ENCODE data around the gene SLC8A1. TPM values are rescaled to one million over a fixed set of nuclear protein-coding genes. Genes with fewer than 3 reads are reported as not detected.

SLC8A1 gene
- total RNA-seq, 2 donors from 2014 or later = 0.66 to 7.8 TPM

DNA sequence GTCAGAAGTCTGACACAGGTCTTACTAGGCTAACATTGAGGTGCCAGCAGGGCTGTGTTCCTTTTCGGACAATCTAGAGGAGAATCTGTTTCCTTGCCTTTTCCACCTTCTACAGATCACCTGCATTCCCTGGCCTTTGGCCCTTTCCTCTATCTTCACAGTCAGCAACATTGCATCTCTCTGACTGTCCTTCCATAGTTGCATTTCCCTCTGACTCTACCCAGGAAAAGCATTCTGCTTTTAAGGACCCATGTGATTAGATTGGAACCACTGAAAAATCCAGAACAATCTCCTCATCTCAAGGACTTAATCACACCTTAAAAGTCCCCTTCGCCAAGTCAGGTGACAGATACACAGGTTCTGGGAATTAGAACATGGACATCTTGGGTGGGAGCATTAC is 181.5 kb downstream of the SLC8A1 start:
- no peak for DNase-seq
- Histone ChIP-seq H3K9me3 (no peaks in the 10 kb centered on the region), H3K27me3 (no peaks in the 10 kb centered on the region), H3K36me3 (replicated peaks in 1 of 2; ENCODE audit: insufficient read depth in 1 of 2, low read depth in 2 of 2) (no peaks in the 10 kb centered on the region), H3K27ac (no peak overlapping the region), H3K4me3 (no peak overlapping the region), H3K4me1 (no peaks in the 10 kb centered on the region)
- no peak for ATAC-seq
- 62 to 70% methylated on average over 2 of the region's 2 CpGs for WGBS, 2 donors
- intact Hi-C loops (cut with DNase I) = no loop called here
- TF ChIP-seq, protein P1, sequence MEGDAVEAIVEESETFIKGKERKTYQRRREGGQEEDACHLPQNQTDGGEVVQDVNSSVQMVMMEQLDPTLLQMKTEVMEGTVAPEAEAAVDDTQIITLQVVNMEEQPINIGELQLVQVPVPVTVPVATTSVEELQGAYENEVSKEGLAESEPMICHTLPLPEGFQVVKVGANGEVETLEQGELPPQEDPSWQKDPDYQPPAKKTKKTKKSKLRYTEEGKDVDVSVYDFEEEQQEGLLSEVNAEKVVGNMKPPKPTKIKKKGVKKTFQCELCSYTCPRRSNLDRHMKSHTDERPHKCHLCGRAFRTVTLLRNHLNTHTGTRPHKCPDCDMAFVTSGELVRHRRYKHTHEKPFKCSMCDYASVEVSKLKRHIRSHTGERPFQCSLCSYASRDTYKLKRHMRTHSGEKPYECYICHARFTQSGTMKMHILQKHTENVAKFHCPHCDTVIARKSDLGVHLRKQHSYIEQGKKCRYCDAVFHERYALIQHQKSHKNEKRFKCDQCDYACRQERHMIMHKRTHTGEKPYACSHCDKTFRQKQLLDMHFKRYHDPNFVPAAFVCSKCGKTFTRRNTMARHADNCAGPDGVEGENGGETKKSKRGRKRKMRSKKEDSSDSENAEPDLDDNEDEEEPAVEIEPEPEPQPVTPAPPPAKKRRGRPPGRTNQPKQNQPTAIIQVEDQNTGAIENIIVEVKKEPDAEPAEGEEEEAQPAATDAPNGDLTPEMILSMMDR (IDR thresholded peaks at IDR 0.05) = no peak
- TF ChIP-seq POLR2A (IDR thresholded peaks at IDR 0.05) = no peak

DNA sequence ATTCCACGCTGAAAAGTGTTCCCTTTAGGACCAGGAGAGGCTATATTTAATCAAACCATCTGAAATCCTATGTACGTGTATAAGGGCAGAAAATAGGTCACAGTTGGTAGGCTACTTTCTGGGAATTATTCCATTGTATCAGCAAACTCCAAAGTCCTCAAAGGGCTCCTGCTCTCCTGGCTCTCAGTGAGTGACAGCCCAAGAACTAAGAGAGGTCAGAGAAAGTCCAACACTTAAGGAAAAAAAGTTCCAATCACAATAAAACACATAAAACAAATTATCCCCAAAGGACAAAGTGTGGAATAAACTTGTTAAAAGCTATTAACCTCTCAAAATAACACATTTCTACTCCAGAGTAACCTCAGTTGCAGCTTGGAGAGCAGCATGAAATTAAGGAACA is 183.3 kb downstream of the SLC8A1 start:
- Histone ChIP-seq H3K9me3 (no peaks in the 10 kb centered on the region), H3K36me3 (replicated peaks in 1 of 2; ENCODE audit: insufficient read depth in 1 of 2, low read depth in 2 of 2) (no peaks in the 10 kb centered on the region), H3K27ac (no peak overlapping the region), H3K4me3 (no peak overlapping the region), H3K27me3 (no peaks in the 10 kb centered on the region), H3K4me1 (no peaks in the 10 kb centered on the region)
- no peak for DNase-seq
- no peak for TF ChIP-seq POLR2A (IDR thresholded peaks at IDR 0.05)
- TF ChIP-seq, protein P1 (IDR thresholded peaks at IDR 0.05) = no peak
- no peak for ATAC-seq
- intact Hi-C loops (cut with DNase I) = no loop called here
- 55 to 57% methylated on average over 2 of the region's 2 CpGs for WGBS, 2 donors

DNA sequence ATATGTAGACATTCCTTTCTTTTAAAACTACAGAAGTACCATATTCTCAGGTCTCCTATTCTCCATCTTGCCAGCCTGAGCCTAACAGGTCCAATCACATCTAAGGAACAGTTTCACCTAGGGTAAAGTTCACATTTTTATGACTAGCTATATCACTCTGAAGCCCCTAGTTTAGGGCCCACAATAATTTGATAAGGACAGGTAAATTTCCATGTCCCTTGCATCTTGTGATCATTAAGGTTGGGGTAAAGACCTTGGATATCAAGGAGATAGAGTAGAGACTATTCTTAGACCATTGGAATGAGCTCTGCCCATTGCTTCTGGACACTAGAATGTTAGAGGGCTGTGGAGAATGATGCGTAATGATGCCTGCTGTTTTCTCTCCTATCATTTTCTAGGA is 185.7 kb downstream of the SLC8A1 start:
- ATAC-seq = no peak
- WGBS, 2 donors = 45 to 81% methylated on average over 1 of the region's 1 CpG
- H3K36me3 ChIP-seq (replicated peaks in 1 of 2; ENCODE audit: insufficient read depth in 1 of 2, low read depth in 2 of 2) = no peaks in the 10 kb centered on the region

DNA sequence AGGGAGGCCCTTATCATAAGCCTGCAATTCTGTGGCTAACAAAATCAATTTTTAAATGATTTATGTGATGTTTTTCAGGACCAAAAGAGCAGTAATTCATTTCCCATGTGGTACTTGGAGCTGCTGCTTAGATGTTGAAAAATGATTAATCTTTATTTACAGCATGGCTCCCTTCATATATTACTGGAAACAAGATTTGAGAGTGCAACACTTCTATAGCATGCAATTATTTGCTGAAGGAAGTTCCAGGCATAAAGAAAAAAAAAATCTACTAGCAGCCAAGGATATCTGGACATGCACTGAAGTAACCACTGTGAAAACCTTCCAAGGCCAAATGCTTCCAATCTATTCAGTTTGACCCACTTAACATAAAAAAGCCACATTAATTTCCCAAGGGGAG is 186.3 kb downstream of the SLC8A1 start:
- ATAC-seq (no peak), DNase-seq (no peak)
- no peak overlapping the region for H3K4me3 ChIP-seq
- H3K27me3 ChIP-seq = no peaks in the 10 kb centered on the region
- no peaks in the 10 kb centered on the region for H3K36me3 ChIP-seq (replicated peaks in 1 of 2; ENCODE audit: insufficient read depth in 1 of 2, low read depth in 2 of 2)
- no peaks in the 10 kb centered on the region for H3K9me3 ChIP-seq
- H3K4me1 ChIP-seq = no peaks in the 10 kb centered on the region
- H3K27ac ChIP-seq = no peak overlapping the region
- intact Hi-C loops (cut with DNase I) = no loop called here
- no peak for TF ChIP-seq POLR2A (IDR thresholded peaks at IDR 0.05)
- TF ChIP-seq, protein P1 (IDR thresholded peaks at IDR 0.05) = no peak

More for the DNA sequence above, 185.7 kb downstream of the SLC8A1 start:
- intact Hi-C loops (cut with DNase I) = no loop called here
- Histone ChIP-seq H3K9me3 (no peaks in the 10 kb centered on the region), H3K4me3 (no peak overlapping the region), H3K27me3 (no peaks in the 10 kb centered on the region), H3K27ac (no peak overlapping the region), H3K4me1 (no peaks in the 10 kb centered on the region)
- TF ChIP-seq, protein P1 (IDR thresholded peaks at IDR 0.05) = no peak
- TF ChIP-seq POLR2A (IDR thresholded peaks at IDR 0.05) = no peak
- no peak for DNase-seq

DNA sequence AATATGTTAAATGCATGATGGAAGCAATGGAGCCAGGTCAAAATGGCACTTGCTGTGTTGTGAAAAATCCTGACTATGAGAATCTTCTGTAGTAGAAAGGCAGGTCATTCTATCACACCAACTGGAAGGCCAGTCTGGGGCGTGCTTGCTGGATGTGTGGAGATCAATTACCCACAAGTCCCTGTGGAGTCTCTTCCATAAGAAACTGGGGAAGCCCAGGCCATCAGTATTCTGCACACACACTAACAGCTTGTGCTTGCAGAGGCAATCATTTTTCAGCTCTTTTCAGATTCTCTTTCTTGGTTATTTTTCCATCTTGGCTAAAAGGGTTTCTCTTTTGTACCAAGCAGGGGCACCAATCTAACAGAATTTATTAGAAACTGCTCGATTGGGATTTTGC is 190.8 kb downstream of the SLC8A1 start:
- no peak for DNase-seq
- H3K4me1 ChIP-seq = no peaks in the 10 kb centered on the region
- TF ChIP-seq, protein P1 (IDR thresholded peaks at IDR 0.05) = no peak
- no peak for TF ChIP-seq POLR2A (IDR thresholded peaks at IDR 0.05)
- intact Hi-C loops (cut with DNase I) = no loop called here
- no peaks in the 10 kb centered on the region for H3K9me3 ChIP-seq
- WGBS, 2 donors = 66 to 75% methylated on average over 2 of the region's 2 CpGs
- H3K4me3 ChIP-seq = no peak overlapping the region
- no peak overlapping the region for H3K27ac ChIP-seq
- no peaks in the 10 kb centered on the region for H3K27me3 ChIP-seq
- ATAC-seq = no peak
- no peaks in the 10 kb centered on the region for H3K36me3 ChIP-seq (replicated peaks in 1 of 2; ENCODE audit: insufficient read depth in 1 of 2, low read depth in 2 of 2)
